Colon (tissue), 2 donors: ENCODE data around the gene DYRK2.
A peak's percentile ranks its signal among the peaks of the same experiment; 100 is the strongest.

ENCODE experiments used
- FAIRE-seq: peaks from 2 replicates; lab custom pipeline; 2012; peaks lifted over from hg19 to GRCh38; lab: Jason Lieb, UNC
- donor health status: control.
- donor health status: control.

The DYRK2 gene

DNA sequence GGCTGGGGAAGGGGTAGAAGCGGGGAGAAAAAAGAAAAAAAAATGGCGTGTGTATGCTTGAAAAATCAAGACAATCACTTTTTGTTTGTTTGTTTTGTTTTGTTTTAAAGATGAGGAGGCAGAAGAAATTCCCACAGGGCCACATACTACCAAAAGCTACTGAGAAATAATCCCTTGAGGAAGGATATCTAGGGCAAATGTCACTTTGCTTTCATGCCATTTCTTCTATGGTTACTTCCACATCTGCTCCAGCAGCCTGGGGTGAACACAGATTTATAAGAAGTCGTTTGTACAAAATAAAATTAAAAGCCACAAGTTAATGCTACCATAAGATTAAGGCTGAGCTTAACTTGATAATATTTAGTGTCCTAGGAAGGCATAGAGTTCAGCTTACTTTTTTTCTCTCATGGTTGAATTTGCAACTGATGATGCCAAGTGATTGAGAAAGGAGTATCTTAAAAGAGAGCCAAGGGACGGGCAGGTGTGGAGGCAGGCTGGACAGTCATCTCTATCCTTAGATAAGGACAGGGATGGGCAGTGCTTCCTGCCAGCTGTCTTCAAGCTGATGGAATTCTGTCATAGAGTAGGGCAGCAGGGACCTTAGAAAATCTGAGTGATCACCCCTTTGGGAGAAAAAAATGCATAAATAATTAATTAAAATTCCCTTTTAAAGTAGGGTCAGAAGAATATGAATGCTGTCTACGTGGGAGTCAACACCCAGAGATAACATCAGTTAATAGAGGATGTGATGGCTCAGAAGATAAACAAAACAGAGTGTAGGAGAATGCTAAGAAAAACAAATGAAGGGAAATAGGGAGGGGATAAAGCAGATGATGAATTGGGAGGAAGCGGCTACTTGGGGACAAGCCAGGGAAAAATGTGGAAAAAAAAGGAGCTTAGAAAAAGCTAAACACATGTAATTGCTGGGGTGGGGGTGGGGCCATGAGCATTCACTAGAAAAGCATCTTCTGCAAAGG is 57.1 kb downstream of the DYRK2 start:
- no peak for FAIRE-seq

DNA sequence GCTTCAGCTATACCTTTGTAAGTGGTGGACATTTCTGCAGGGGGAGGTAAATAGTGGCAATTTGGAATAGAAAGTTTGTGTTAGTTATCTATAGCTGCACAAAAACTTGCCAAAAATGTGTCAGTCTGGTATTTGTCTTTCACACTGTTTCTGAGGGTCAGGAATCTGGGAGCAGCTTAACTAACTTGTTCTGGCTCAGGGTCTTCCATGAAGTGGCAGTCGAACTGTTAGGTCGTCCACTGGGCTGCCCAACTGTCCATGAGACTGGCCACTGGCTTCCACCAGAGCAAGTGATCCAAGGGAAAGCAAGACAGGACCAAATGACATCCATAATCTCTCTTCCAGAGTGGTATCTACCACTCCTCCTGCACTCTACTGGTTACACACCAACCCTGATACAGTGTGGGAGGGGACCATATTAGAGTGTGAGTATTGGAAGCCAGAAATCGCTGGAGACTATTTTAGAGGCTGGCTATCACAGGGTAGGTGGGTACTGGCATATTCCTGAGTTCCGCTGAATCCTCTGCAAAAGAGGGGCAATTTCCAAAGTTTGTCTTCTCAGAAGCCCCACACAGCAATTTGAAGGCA is 60.9 kb downstream of the DYRK2 start:
- no peak for FAIRE-seq

DNA sequence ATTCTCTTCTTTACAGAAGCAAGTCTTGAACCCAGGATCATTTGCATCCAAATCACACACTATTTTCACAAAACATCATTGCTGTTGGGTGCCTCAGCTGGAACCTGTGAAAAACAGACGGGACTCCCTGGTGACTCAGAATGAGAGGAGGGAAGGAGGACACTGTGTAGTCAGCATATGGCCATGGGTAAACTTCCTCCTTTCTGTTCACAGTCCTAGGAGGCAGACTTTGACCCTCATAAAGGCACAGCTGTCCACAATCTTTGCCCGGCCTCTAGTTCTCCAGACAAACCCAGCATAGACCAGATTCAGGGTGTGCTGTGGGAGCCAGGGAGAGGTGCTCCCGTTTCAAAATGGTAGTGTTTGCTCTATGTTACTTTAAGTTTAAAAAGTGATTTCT is 62.0 kb downstream of the DYRK2 start:
- peak; percentile 82 for FAIRE-seq

DNA sequence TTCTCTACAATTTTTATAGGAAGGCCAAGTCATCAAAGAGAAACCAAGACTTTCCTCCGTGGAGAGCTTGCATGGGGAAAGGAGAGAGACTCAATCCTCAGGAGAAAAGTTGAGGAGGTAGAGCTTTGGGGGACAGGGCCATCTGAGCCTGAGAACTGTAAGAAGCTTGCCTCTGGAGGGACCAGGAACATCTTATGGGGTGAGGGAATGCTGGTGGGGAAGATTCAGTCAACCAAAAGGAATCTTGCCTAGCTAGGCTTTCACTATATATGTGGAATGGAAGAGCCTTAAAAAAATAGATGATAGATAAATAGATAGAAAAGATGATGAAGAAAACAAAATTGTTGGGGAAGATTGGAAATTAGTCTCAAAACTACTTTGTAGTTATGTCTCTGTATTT is 63.5 kb downstream of the DYRK2 start:
- no peak for FAIRE-seq

DNA sequence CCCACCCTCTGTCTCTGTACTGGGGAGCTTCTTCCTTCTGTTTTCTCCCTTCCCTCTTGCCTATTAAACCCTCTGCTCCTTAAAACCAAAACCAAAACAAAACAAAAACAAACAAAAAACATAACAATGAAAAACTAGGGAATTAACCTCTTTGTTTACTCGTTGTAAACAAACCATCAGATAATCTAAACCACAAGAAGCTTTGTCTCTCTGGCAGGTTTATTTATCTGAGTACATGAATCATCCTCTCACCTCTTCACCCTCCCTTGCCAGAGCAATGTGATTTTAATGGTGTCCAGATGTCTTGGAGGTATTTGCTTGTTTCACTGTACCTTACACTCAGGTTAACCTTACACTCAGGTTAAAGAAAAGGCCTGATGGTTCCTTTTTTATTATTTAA is 66.1 kb downstream of the DYRK2 start:
- no peak for FAIRE-seq
